Activated naive CD4-positive, alpha-beta T cell treated with anti-CD3 and anti-CD28 coated beads, Interleukin-2, amount 50 U/mL, for 16 hours (primary cell): ENCODE data around the gene POLA1.

Experiments used
- DNase-seq: peaks from one replicate; pipeline ENCODE4 v3.0.0-alpha.2; 2020

POLA1 gene

GRCh38 chrX:24886916-24887315 is 193.2 kb downstream of the POLA1 start:
- DNase-seq = no peak

GRCh38 chrX:24890677-24891076 is 197.0 kb downstream of the POLA1 start:
- DNase-seq = no peak

DNA sequence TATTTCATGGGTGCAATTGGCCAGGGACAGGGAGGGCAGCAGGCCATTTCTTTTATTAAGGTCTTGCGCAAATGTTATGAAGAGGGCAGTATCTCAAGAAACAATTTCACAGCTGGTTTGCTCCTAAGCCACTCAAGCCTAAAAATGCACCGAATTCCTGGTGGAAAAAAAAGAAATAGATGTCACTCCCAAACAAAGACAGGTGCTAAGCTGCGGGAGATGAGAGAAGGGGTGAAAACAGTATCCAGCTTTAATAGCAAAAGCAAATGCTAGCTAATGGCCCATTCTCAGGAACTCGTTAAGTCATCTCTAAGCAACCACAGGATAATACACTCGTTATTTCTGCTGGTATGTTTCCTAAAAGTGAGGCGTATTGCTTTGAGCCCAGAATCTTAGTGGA is 205.7 kb downstream of the POLA1 start:
- no peak for DNase-seq

- no peak for DNase-seq
Measured at GRCh38 chrX:24900234-24900633, 206.5 kb downstream of the POLA1 start.

DNA sequence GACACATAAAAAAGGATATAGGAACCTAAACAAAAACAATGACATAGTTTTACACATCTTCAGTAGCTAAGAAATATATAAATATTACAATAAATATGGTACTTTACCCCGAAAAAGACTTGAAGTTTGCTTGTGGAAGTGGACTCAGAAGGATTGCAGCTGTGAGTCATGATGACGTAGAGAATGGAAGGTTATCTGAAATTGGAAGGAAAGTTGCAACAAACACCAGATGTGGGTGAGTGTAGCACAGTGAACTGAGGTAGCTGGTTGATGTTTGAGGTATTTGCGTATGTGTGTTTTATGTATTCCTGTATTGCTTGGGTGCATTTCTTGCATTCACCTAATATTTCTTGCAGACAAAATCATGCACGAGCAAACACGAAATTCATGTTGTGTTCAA is 209.1 kb downstream of the POLA1 start:
- no peak for DNase-seq

- DNase-seq = no peak
Measured at GRCh38 chrX:24918715-24919114, 225.0 kb downstream of the POLA1 start.

DNA sequence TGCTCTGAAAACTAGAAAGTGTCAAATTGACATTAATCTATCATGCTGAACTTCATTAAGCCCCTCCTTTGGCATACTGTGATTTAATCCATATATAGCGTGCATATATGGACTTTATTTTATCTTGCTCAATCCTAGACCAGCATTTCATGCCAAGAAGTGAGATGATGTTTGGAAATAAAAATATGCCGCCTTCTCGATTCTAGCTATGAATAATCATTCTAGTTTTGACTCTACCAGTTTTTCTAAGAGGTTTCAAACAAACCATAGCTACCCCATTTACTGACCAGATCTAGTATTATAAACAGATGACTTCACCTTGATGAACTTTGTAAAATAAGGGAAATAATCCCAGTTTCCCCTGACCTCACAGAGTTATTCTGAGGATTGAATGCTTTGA is 227.1 kb downstream of the POLA1 start:
- no peak for DNase-seq

- no peak for DNase-seq
Measured at GRCh38 chrX:24925430-24925829, 231.7 kb downstream of the POLA1 start.

GRCh38 chrX:24927372-24927771 is 233.7 kb downstream of the POLA1 start:
- no peak for DNase-seq

DNA sequence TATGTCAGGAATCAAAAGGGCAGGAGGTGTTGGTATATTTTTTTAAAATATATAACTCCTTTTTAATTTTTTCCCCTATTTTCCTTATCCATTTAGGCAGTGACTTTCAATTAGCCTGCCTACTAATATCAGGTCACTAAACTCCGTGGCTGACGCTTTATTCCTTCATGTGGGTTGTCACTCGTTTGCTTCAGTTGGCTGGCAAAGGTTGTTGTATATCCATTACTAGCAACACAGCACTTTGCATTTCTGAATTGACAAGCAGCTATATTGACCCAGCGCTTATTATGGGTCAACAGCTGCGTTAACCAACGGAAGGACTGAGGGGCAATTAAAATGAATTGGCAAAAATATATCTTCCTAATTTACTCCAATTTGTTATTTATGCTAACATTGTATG is 234.4 kb downstream of the POLA1 start:
- no peak for DNase-seq

- no peak for DNase-seq
Measured at GRCh38 chrX:24934279-24934678, 240.6 kb downstream of the POLA1 start.

DNA sequence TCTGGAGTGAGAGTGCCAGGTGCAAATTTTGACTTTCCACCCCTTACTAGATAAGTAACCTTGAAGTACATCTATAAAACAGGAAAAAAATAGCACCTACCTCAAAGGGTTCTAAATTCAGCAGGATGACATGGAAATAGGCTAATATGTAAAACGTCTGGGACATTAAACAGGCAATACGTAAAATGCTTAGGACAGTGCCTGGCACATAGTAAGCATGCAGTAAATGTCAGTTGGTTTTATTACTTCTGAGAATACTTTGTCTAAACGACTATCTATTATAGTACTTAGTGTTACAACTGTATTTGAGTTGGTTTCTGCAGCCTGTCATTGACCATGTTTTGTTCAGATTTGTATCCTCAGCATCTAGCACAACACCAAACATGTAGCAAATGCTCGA is 251.3 kb downstream of the POLA1 start:
- no peak for DNase-seq

- DNase-seq = no peak
Measured at GRCh38 chrX:24946369-24946768, 252.7 kb downstream of the POLA1 start.

DNA sequence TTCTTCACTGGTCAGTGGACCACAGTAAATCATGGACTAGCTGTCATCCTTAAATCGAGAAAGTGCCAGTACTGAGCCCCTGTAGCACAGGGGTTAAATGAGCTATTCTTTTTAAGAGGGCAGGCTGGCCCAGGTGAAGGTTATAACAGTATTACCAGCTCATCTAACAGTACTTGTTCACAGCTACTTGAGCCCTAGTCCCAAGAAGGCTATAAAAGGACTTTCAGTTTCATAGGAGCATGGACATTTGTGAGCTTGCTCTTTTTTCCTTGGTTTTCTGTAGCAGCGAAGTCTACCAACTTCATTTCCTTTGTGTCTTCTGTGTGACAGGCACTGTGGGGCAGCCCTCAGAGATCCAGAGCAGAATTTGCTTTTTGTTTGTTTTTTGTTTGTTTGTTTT is 261.0 kb downstream of the POLA1 start:
- no peak for DNase-seq

DNA sequence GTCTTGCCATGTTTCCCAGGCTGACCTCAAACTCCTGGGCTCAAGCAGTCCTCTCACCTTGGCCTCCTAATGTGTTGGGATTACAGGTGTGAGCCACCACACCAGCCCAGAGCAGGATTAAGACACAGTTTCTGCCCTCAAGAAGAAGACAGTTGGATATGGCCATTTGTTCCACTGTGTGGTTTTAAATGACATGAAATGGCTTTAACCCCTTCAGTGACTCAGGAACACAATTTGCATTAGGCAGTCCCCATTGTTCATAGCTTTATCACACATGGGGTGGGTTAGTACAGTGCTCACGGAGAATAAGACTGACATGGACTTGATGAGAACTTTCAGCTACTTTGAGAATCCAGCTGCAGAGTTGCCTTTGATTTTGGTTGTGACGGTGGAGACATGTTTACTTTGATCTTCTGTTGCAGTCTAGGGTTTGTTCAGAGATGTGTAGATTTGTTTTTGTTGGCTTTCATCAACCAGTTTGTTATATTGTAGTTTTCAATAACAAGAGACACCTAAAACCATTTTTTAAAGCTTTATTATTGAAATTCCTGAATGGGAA is 261.7 kb downstream of the POLA1 start:
- no peak for DNase-seq

GRCh38 chrX:24956828-24957227 is 263.1 kb downstream of the POLA1 start:
- DNase-seq = no peak

- DNase-seq = no peak
Measured at GRCh38 chrX:24961809-24962208, 268.1 kb downstream of the POLA1 start.

GRCh38 chrX:24963823-24964222 is 270.1 kb downstream of the POLA1 start:
- DNase-seq = no peak

DNA sequence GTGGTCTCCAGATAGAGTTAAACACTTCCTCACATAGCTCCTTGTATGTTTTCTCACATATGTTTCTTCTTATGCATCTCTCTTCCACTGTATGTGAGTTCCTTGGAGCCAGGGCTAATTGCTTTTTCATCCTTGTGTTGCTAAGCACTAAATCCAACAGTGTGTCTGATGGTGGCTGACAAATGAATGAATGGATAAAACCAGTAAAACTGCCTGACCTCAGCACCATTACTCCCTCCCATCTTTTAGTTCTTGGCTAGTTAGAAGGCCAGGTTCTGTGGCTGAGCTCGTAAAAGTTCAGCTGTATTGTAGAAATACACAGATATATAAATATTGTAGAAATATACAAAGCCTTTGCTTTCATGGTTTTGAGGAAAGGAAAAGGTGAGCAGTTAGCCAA is 271.7 kb downstream of the POLA1 start:
- DNase-seq = no peak

- DNase-seq = no peak
Measured at GRCh38 chrX:24969812-24970211, 276.1 kb downstream of the POLA1 start.

- no peak for DNase-seq
Measured at GRCh38 chrX:24979081-24979480, 285.4 kb downstream of the POLA1 start.

- no peak for DNase-seq
Measured at GRCh38 chrX:24981030-24981429, 287.3 kb downstream of the POLA1 start.

DNA sequence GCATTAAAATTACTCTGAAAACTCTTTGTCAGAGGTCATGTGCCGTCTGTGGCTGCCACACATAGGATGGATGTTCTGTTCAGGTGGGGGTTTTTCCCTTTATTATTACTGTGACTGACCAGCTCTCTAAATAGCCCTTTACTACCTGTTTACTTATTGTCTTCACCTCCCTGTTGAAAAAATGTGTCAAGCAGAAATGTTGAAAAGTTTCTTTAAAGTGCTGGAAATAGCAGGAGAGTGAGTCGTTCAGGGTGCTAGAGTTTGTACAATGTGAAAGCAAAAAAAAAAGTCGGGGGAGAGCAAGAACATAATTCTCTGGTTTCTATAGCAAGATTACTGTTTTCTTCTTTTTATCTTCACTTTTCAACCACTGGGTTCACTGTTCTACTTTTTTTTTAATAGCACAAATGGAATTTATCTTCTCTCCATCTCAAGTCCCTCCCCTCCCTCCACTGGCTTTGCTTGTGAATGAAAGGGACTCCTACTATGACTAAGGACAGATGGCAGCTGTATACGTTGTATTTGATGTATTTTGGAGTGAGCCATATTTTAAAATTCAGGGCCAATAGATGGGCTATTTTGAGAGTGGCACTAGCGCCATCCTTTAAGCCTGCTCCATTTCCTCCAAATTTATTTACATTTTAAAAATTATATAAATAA is 288.7 kb downstream of the POLA1 start:
- DNase-seq = no peak

DNA sequence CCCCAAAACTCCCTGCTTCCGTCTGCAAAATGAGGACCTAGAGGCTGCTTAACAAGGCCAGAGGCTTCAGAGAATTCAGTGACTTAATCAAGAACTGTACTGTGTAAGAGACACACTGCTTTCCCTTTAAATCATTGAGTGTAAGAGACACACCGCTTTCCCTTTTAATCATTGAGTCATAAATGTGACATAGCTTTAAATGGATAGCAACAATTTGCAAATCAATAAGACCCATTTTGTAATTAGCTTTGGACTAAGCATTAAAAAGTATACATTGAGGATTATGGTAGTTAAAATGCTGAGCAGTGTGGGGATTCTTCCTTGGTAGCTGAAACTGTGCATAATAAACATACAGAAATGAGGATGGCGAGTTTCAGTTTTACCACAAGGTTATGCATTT is 290.2 kb downstream of the POLA1 start:
- DNase-seq = no peak

DNA sequence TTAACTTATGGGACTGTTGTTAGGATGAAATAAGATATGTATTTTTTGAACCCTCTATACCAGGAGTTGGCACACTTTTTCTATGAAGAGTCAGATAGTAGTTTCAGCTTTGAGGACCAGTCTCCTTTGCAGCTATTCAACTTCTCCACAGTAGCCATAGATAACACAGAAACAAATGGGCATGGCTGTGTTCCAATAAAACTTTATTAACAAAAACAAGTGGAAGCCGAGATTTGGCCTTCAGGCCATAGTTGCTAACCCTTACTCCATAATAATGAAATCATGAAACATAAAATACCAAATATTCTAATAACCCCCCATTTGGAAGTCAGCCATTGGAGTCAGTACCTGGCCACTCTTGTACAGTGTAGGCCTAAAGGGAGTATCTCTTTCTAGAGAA is 291.4 kb downstream of the POLA1 start:
- DNase-seq = no peak
